Lower lobe of right lung (tissue), 2 donors: ENCODE data around the gene RREB1. TPM values are rescaled to one million over a fixed set of nuclear protein-coding genes. Genes with fewer than 3 reads are reported as not detected.
"Not testable (repeated sequence)": the region's sequence is repeated elsewhere in the genome, so short reads cannot be mapped to it uniquely, and the experiment has no call there.

ENCODE experiments used
- ATAC-seq, 2 donors: fragments of 200-7000 bp; cut with Tn5 transposase; one replicate each; pipeline ENCODE4 v1.9.1; 2020 to 2022; ENCODE audit warnings: mild to moderate bottlenecking in 2 of 2, moderate library complexity in 2 of 2
- DNase-seq: peaks from one replicate; pipeline ENCODE4 v3.0.0-alpha.2; 2020
- H3K27ac ChIP-seq: fragments of 200-600 bp; one replicate; pipeline ENCODE4 v1.8.0; 2022
- H3K27me3 ChIP-seq: fragments of 200-600 bp; one replicate; pipeline ENCODE4 v1.8.0; 2022; ENCODE audit warnings: low read depth
- H3K36me3 ChIP-seq: fragments of 200-600 bp; one replicate; pipeline ENCODE4 v1.8.0; 2022; ENCODE audit warnings: mild to moderate bottlenecking
- H3K4me1 ChIP-seq: fragments of 200-600 bp; one replicate; pipeline ENCODE4 v1.8.0; 2022
- H3K4me3 ChIP-seq: fragments of 200-600 bp; one replicate; pipeline ENCODE4 v1.8.0; 2022; ENCODE audit warnings: mild to moderate bottlenecking
- H3K9me3 ChIP-seq: fragments of 200-600 bp; one replicate; pipeline ENCODE4 v1.8.0; 2022
- CTCF ChIP-seq: fragments of 200-600 bp; IDR thresholded peaks from one replicate; pipeline ENCODE4 v1.8.0; 2022; ENCODE audit warnings: antibody characterized with exemption, mild to moderate bottlenecking
- intact Hi-C: fragments of 100-400 bp; cut with DNase I; formaldehyde crosslinking; loops from one replicate; pipeline ENCODE4 v1.11.0; 2022
- total RNA-seq: library from RNA; stranded (reverse); fragmentation: NEBNext Ultra II Directional; extraction: Animal tissue kit (Norgen Biotek cat#: 25700); gene quantifications from one replicate; pipeline ENCODE4 v1.2.1, GENCODE V29; 2021
- donor health status: DM: no; HTN: yes; CAD: no; lungs with severe emphysema.

Gene RREB1
- total RNA-seq, 1 donor from 2014 or later = 62.8 TPM

- DNase-seq (no peak), ATAC-seq (no peak)
- H3K4me3 ChIP-seq = no peak overlapping the region
- H3K4me1 ChIP-seq = peaks cover 17% of the 10 kb centered on the region
- no peaks in the 10 kb centered on the region for H3K27me3 ChIP-seq
- H3K27ac ChIP-seq = no peak overlapping the region
- no peaks in the 10 kb centered on the region for H3K36me3 ChIP-seq
- intact Hi-C loops = no loop called here
- no peaks in the 10 kb centered on the region for H3K9me3 ChIP-seq
- TF ChIP-seq CTCF = no peak
These were observed 156.3 kb downstream of the RREB1 start for GRCh38 chr6:7264041-7264440.

GRCh38 chr6:7264686-7265384 is 157.1 kb downstream of the RREB1 start:
- no peak overlapping the region for H3K27ac ChIP-seq
- no peak for TF ChIP-seq CTCF
- no peaks in the 10 kb centered on the region for H3K36me3 ChIP-seq
- H3K4me1 ChIP-seq = peaks cover 17% of the 10 kb centered on the region
- DNase-seq (no peak), ATAC-seq (no peak)
- intact Hi-C loops = no loop called here
- H3K27me3 ChIP-seq = no peaks in the 10 kb centered on the region
- H3K9me3 ChIP-seq = no peaks in the 10 kb centered on the region
- no peak overlapping the region for H3K4me3 ChIP-seq

- not testable (repeated sequence) for ATAC-seq, H3K27ac ChIP-seq, DNase-seq
These were observed 157.6 kb downstream of the RREB1 start for GRCh38 chr6:7265385-7265726.

DNA sequence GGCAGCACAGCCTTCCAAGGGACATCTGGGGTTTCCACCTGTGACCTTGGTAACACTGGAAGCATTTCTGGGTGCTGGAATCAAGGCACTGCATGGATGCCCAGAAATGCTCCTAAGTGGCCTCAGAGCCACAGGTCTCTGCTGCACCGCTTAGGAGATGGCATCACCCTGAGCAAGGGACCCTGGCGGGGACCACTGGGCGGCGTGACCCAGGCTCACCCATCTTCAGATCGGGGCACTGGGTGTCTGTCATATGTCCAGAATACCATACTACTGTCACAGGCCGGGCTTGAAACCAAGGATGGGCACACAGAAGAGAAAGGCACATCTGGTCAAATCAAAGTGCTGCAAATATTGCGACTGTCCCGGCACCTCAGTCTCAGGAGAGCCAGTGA is 159.3 kb downstream of the RREB1 start:
- DNase-seq (no peak), ATAC-seq (no peak)
- TF ChIP-seq CTCF = no peak

More at GRCh38 chr6:7265385-7265726, 157.6 kb downstream of the RREB1 start:
- peaks cover 14% of the 10 kb centered on the region for H3K4me1 ChIP-seq
- H3K4me3 ChIP-seq, intact Hi-C loops, H3K36me3 ChIP-seq, H3K9me3 ChIP-seq, H3K27me3 ChIP-seq: not testable (repeated sequence)

GRCh38 chr6:7267466-7268091 is 159.8 kb downstream of the RREB1 start:
- Histone ChIP-seq H3K4me1 (no peaks in the 10 kb centered on the region), H3K27ac (no peak overlapping the region), H3K9me3 (no peaks in the 10 kb centered on the region), H3K4me3 (no peak overlapping the region), H3K36me3 (no peaks in the 10 kb centered on the region), H3K27me3 (no peaks in the 10 kb centered on the region)
- TF ChIP-seq CTCF = no peak
- DNase-seq (no peak), ATAC-seq (peak in 1 of 2 donors; percentile 52)
- intact Hi-C loops = no loop called here

More for the DNA sequence above, 159.3 kb downstream of the RREB1 start:
- Histone ChIP-seq H3K27me3 (no peaks in the 10 kb centered on the region), H3K27ac (no peak overlapping the region), H3K4me1 (peaks cover under 1% of the 10 kb centered on the region), H3K4me3 (no peak overlapping the region), H3K36me3 (no peaks in the 10 kb centered on the region), H3K9me3 (no peaks in the 10 kb centered on the region)
- intact Hi-C loops = no loop called here

DNA sequence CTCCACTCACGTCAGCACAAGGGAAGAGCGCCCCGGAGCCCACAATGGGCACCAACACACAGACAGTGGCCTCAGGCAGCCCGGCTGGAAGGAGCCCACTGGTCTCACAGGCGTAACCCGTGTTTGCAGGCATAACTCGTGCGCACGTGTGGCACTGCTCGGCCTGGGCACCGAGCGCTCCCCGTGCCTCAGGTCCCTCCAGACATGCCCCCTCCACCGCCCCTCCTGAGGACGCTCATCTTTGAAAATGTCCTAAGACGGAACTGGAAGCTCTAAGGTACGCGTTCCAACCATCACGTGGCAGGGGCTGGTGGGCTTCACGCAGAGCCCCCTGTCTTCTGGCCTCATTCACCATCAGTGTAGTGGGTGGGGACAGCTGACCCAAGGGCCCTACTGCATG is 160.6 kb downstream of the RREB1 start:
- no peak for DNase-seq
- no peak overlapping the region for H3K4me3 ChIP-seq
- no peaks in the 10 kb centered on the region for H3K36me3 ChIP-seq
- ATAC-seq = no peak
- no peaks in the 10 kb centered on the region for H3K27me3 ChIP-seq
- no peak overlapping the region for H3K27ac ChIP-seq
- no peak for TF ChIP-seq CTCF
- no peaks in the 10 kb centered on the region for H3K4me1 ChIP-seq
- no peaks in the 10 kb centered on the region for H3K9me3 ChIP-seq
- intact Hi-C loops = no loop called here
